ENCODE data around the gene ETV6.

Gene ETV6

GRCh38 chr12:11695321-11695720 lies 45.8 kb downstream of the ETV6 start:
- no peak for DNase-seq (ENCODE audit: low read depth)

- DNase-seq (ENCODE audit: low read depth), result no peak
These were observed 46.6 kb downstream of the ETV6 start for GRCh38 chr12:11696084-11696483.

- DNase-seq (ENCODE audit: low read depth), result no peak
These were observed 47.7 kb downstream of the ETV6 start for GRCh38 chr12:11697131-11697530.

GRCh38 chr12:11697670-11698387 lies 48.4 kb downstream of the ETV6 start:
- no peak for DNase-seq (ENCODE audit: low read depth)

GRCh38 chr12:11698729-11699128 lies 49.3 kb downstream of the ETV6 start:
- DNase-seq (ENCODE audit: low read depth), result no peak

- no peak for DNase-seq (ENCODE audit: low read depth)
These were observed 52.0 kb downstream of the ETV6 start for GRCh38 chr12:11701433-11701832.

- no peak for DNase-seq (ENCODE audit: low read depth)
These were observed 53.5 kb downstream of the ETV6 start for GRCh38 chr12:11702959-11703358.

- no peak for DNase-seq (ENCODE audit: low read depth)
These were observed 53.9 kb downstream of the ETV6 start for GRCh38 chr12:11703378-11703777.

- no peak for DNase-seq (ENCODE audit: low read depth)
These were observed 54.6 kb downstream of the ETV6 start for GRCh38 chr12:11704089-11704488.

GRCh38 chr12:11705010-11705409 lies 55.5 kb downstream of the ETV6 start:
- DNase-seq (ENCODE audit: low read depth), result no peak

GRCh38 chr12:11706509-11707379 lies 57.3 kb downstream of the ETV6 start:
- no peak for DNase-seq (ENCODE audit: low read depth)

- DNase-seq (ENCODE audit: low read depth), result no peak
These were observed 58.1 kb downstream of the ETV6 start for GRCh38 chr12:11707535-11707934.

GRCh38 chr12:11709513-11709912 lies 60.0 kb downstream of the ETV6 start:
- DNase-seq (ENCODE audit: low read depth), result no peak

- DNase-seq (ENCODE audit: low read depth), result no peak
These were observed 61.0 kb downstream of the ETV6 start for GRCh38 chr12:11710431-11710830.

- no peak for DNase-seq (ENCODE audit: low read depth)
These were observed 61.4 kb downstream of the ETV6 start for GRCh38 chr12:11710906-11711305.

GRCh38 chr12:11711651-11712327 lies 62.3 kb downstream of the ETV6 start:
- no peak for DNase-seq (ENCODE audit: low read depth)

- no peak for DNase-seq (ENCODE audit: low read depth)
These were observed 63.0 kb downstream of the ETV6 start for GRCh38 chr12:11712491-11712890.

GRCh38 chr12:11713202-11713601 lies 63.7 kb downstream of the ETV6 start:
- no peak for DNase-seq (ENCODE audit: low read depth)

GRCh38 chr12:11714626-11715025 lies 65.2 kb downstream of the ETV6 start:
- DNase-seq (ENCODE audit: low read depth), result no peak

- no peak for DNase-seq (ENCODE audit: low read depth)
These were observed 66.1 kb downstream of the ETV6 start for GRCh38 chr12:11715621-11716020.

- no peak for DNase-seq (ENCODE audit: low read depth)
These were observed 67.5 kb downstream of the ETV6 start for GRCh38 chr12:11716794-11717518.

GRCh38 chr12:11717519-11717961 lies 68.1 kb downstream of the ETV6 start:
- DNase-seq (ENCODE audit: low read depth), result no peak

All from activated T-helper 1 cell treated with Interleukin-2 at 50 U/mL for 16 hours (primary cell).